Stimulated activated naive CD8-positive, alpha-beta T cell treated with anti-CD3 and anti-CD28 coated beads, Interleukin-15, Interleukin-2, amounts not matched to agents 100 U/mL and 50 U/mL, for 24 hours (primary cell): ENCODE results near the gene RNF145.
"Not testable (repeated sequence)": the region's sequence is repeated elsewhere in the genome, so short reads cannot be mapped to it uniquely, and the experiment has no call there.

Source experiments
- ATAC-seq: fragments of 150-1000 bp; cut with Tn5 transposase; one replicate; pipeline ENCODE4 v1.10.0; 2021
- DNase-seq: peaks from one replicate; pipeline ENCODE4 v3.0.0; 2021

RNF145 gene

GRCh38 chr5:159209438-159210209 lies at the start of gene RNF145:
Gene RNF145 (minus strand): TSS chr5:159209553. CDS start chr5:159203617, 5,936 bp downstream.
- ATAC-seq = peak; percentile 81
- DNase-seq = peak; percentile 93

GRCh38 chr5:159258361-159258760 lies 49.0 kb upstream of the RNF145 start:
- ATAC-seq (no peak), DNase-seq (no peak)

- DNase-seq (no peak), ATAC-seq (no peak)
These were observed 48.4 kb upstream of the RNF145 start for GRCh38 chr5:159257629-159258283.

GRCh38 chr5:159257007-159257406 lies 47.7 kb upstream of the RNF145 start:
- DNase-seq (no peak), ATAC-seq (no peak)

- no peak for DNase-seq
- ATAC-seq = no peak
These were observed 42.8 kb upstream of the RNF145 start for GRCh38 chr5:159252195-159252594.

- no peak for ATAC-seq
- no peak for DNase-seq
These were observed 39.8 kb upstream of the RNF145 start for GRCh38 chr5:159249158-159249557.

GRCh38 chr5:159244890-159245289 lies 35.5 kb upstream of the RNF145 start:
- no peak for DNase-seq
- ATAC-seq = no peak

- ATAC-seq = no peak
- no peak for DNase-seq
These were observed 34.8 kb upstream of the RNF145 start for GRCh38 chr5:159244163-159244562.

GRCh38 chr5:159243385-159243784 lies 34.0 kb upstream of the RNF145 start:
- no peak for ATAC-seq
- DNase-seq = no peak

- ATAC-seq (no peak), DNase-seq (no peak)
These were observed 33.3 kb upstream of the RNF145 start for GRCh38 chr5:159242656-159243055.

GRCh38 chr5:159241946-159242552 lies 32.7 kb upstream of the RNF145 start:
- ATAC-seq (no peak), DNase-seq (no peak)

GRCh38 chr5:159240301-159240870 lies 31.0 kb upstream of the RNF145 start:
- ATAC-seq (peak; percentile 93), DNase-seq (peak; percentile 23)

- DNase-seq, ATAC-seq: not testable (repeated sequence)
These were observed 26.6 kb upstream of the RNF145 start for GRCh38 chr5:159235871-159236520.

- no peak for ATAC-seq
These were observed 21.8 kb upstream of the RNF145 start for GRCh38 chr5:159231167-159231566.

GRCh38 chr5:159230657-159231056 lies 21.3 kb upstream of the RNF145 start:
- no peak for ATAC-seq
- no peak for DNase-seq

More at GRCh38 chr5:159231167-159231566, 21.8 kb upstream of the RNF145 start:
- DNase-seq = no peak

GRCh38 chr5:159228097-159228496 lies 18.7 kb upstream of the RNF145 start:
- not testable (repeated sequence) for ATAC-seq, DNase-seq

- ATAC-seq (no peak), DNase-seq (no peak)
These were observed 18.1 kb upstream of the RNF145 start for GRCh38 chr5:159227452-159227851.

GRCh38 chr5:159226451-159226850 lies 17.1 kb upstream of the RNF145 start:
- ATAC-seq = no peak
- no peak for DNase-seq

- DNase-seq = no peak
- no peak for ATAC-seq
These were observed 15.1 kb upstream of the RNF145 start for GRCh38 chr5:159224471-159224870.

GRCh38 chr5:159223469-159223868 lies 14.1 kb upstream of the RNF145 start:
- no peak for ATAC-seq
- DNase-seq = no peak

GRCh38 chr5:159220206-159220605 lies 10.9 kb upstream of the RNF145 start:
- DNase-seq (no peak), ATAC-seq (no peak)

GRCh38 chr5:159218595-159219023 lies 9.3 kb upstream of the RNF145 start:
- ATAC-seq (no peak), DNase-seq (no peak)
